OCI-LY1 (cell line): ENCODE data around the gene MFSD11.

Experiments
- H2AFZ ChIP-seq: fragments of 200-600 bp; sonication (generic), shearing (Covaris generic); 2 replicates; pipeline ENCODE4 v1.6.0; 2014; ENCODE audit warnings: antibody characterized with exemption, mild to moderate bottlenecking, low read length
- H3F3A ChIP-seq: fragments of 200-600 bp; sonication (generic), shearing (Covaris generic); 2 replicates; pipeline ENCODE4 v1.6.0; 2014; ENCODE audit warnings: mild to moderate bottlenecking, antibody characterized with exemption, low read length, moderate library complexity; ENCODE audit not compliant: insufficient read depth
- H3K27ac ChIP-seq: fragments of 200-600 bp; sonication (generic); 2 replicates; pipeline ENCODE4 v1.5.1; 2014; ENCODE audit warnings: low read length, mixed run types, mild to moderate bottlenecking, low read depth; ENCODE audit not compliant: poor library complexity, severe bottlenecking
- H3K27me3 ChIP-seq: fragments of 200-600 bp; sonication (generic); 2 replicates; pipeline ENCODE4 v1.6.0; 2014; ENCODE audit warnings: antibody characterized with exemption, mild to moderate bottlenecking, low read length, moderate library complexity; ENCODE audit not compliant: insufficient read depth
- H3K36me3 ChIP-seq: fragments of 200-600 bp; sonication (generic); 2 replicates; pipeline ENCODE4 v1.6.1; 2014; ENCODE audit warnings: mild to moderate bottlenecking, antibody characterized with exemption, low read length, moderate library complexity, mixed read lengths; ENCODE audit not compliant: insufficient read depth
- H3K4me1 ChIP-seq: fragments of 200-600 bp; sonication (generic); 2 replicates; pipeline ENCODE4 v1.5.1; 2014; ENCODE audit warnings: mild to moderate bottlenecking, low read length, moderate library complexity; ENCODE audit not compliant: insufficient read depth, severe bottlenecking
- H3K4me2 ChIP-seq: fragments of 200-600 bp; sonication (generic), shearing (Covaris generic); 2 replicates; pipeline ENCODE4 v1.6.1; 2014; ENCODE audit warnings: low read length
- H3K4me3 ChIP-seq: fragments of 200-600 bp; sonication (generic); 2 replicates; pipeline ENCODE4 v1.5.1; 2014; ENCODE audit warnings: low read length, low read depth, mild to moderate bottlenecking, mixed read lengths; ENCODE audit not compliant: poor library complexity, severe bottlenecking
- H3K79me2 ChIP-seq: fragments of 200-600 bp; shearing (Covaris generic); 2 replicates; pipeline ENCODE4 v1.6.1; 2016; ENCODE audit warnings: mixed run types, low read length, mixed read lengths; ENCODE audit not compliant: insufficient read depth
- H3K9ac ChIP-seq: fragments of 200-600 bp; sonication (generic), shearing (Covaris generic); 2 replicates; pipeline ENCODE4 v1.6.1; 2014; ENCODE audit warnings: mild to moderate bottlenecking, low read length, mixed read lengths
- H3K9me2 ChIP-seq: fragments of 200-600 bp; sonication (generic), shearing (Covaris generic); 2 replicates; pipeline ENCODE4 v1.6.1; 2014; ENCODE audit warnings: low read depth, mild to moderate bottlenecking, low read length, mixed read lengths
- H3K9me3 ChIP-seq: fragments of 200-600 bp; shearing (Covaris generic); 2 replicates; pipeline ENCODE4 v1.6.1; 2014; ENCODE audit warnings: low read length, mixed read lengths
- H4K20me1 ChIP-seq: fragments of 200-600 bp; sonication (generic), shearing (Covaris generic); 2 replicates; pipeline ENCODE4 v1.6.0; 2016; ENCODE audit warnings: mild to moderate bottlenecking, low read length; ENCODE audit not compliant: insufficient read depth
- EZH2 ChIP-seq: fragments of 200-600 bp; sonication (generic), shearing (Covaris generic); IDR thresholded peaks from 2 replicates; pipeline ENCODE4 v1.8.0; 2017; ENCODE audit warnings: borderline replicate concordance, mixed run types, mild to moderate bottlenecking, antibody characterized with exemption, low read length, moderate library complexity, mixed read lengths
- TF ChIP-seq, protein P1 (sequence below): fragments of 200-600 bp; sonication (generic), shearing (Covaris generic); IDR thresholded peaks from 2 replicates; pipeline ENCODE4 v1.5.1; 2017; ENCODE audit warnings: mild to moderate bottlenecking, antibody characterized with exemption, low read length, moderate library complexity, mixed read lengths

The MFSD11 gene

DNA sequence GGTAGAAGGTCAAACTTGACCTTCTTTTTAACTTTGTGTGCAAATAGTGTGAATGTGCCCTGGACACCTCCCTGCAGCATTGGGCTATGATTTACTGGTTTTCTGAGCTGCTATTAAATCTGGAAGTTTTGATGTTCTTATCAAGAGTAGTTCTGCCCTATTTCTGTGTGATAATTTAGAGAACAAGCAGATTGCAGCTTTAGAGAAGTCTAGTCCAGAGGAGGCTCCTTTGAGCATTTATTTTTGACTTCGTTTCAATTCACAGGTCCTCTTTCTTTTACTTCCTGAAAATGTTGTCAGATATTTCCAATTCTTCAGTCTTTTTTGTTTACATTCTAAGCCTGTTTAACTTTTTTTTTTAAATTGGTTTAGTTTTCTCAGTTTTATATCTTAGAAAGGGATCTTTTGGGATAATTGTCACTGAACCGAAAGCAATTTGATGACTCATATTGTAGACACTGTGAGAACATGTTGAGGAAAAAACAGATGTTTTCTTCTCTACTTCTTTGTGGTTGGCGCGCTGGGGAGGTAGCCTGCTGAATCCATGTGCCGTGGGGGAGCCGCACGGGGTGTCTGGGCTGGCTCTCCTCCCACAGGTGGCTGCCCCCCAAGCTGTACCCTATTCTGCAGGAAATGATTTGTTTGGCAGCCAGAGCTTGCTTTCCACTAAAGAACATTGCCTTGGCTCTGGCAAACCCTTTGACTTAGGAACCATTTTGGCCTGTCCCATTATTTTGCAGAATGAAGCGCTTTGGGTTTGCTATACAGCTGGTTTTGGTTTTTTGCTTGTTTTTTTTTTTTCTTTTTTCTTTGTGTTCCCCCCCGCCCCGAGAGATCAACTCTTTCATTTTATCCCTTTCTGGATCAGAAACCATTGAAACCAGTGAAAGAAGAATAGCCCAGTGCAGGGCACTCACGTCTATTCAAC lies 53.4 kb downstream of the MFSD11 start:
- H3K27me3 ChIP-seq: no peaks in the 10 kb centered on the region
- H3K27ac ChIP-seq: peak overlapping the region; percentile 83
- H3K9me3 ChIP-seq: no peaks in the 10 kb centered on the region
- no peaks in the 10 kb centered on the region for H3F3A ChIP-seq
- no peaks in the 10 kb centered on the region for H3K9me2 ChIP-seq
- H4K20me1 ChIP-seq: no peaks in the 10 kb centered on the region
- H3K4me1 ChIP-seq: peaks cover 23% of the 10 kb centered on the region
- H3K4me3 ChIP-seq: peak overlapping the region; percentile 5
- no peak overlapping the region for H2AFZ ChIP-seq
- peak overlapping the region; percentile 26 for H3K4me2 ChIP-seq
- TF ChIP-seq EZH2: no peak
- TF ChIP-seq, protein P1, sequence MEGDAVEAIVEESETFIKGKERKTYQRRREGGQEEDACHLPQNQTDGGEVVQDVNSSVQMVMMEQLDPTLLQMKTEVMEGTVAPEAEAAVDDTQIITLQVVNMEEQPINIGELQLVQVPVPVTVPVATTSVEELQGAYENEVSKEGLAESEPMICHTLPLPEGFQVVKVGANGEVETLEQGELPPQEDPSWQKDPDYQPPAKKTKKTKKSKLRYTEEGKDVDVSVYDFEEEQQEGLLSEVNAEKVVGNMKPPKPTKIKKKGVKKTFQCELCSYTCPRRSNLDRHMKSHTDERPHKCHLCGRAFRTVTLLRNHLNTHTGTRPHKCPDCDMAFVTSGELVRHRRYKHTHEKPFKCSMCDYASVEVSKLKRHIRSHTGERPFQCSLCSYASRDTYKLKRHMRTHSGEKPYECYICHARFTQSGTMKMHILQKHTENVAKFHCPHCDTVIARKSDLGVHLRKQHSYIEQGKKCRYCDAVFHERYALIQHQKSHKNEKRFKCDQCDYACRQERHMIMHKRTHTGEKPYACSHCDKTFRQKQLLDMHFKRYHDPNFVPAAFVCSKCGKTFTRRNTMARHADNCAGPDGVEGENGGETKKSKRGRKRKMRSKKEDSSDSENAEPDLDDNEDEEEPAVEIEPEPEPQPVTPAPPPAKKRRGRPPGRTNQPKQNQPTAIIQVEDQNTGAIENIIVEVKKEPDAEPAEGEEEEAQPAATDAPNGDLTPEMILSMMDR: no peak
- peak overlapping the region; percentile 22 for H3K9ac ChIP-seq
- no peaks in the 10 kb centered on the region for H3K79me2 ChIP-seq
- no peaks in the 10 kb centered on the region for H3K36me3 ChIP-seq

DNA sequence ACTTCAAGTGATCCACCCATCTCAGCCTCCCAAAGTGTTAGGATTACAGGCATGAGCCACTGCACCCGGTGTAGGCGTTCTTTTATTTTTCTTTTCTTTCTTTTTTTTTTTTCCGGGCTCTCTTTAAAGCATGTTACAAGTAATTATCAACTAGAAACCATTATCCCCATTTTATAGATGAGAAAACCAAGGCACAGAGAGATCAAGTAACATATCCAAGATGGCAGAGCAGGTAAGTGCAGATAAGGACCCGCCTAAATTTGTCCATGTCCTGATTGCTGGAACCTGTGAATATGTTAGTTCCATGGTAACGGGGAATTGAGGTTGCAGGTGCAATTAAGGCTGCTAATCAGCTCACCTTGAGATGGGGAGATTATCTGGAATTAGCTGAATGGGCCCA lies 54.4 kb downstream of the MFSD11 start:
- Histone ChIP-seq H3K27me3 (no peaks in the 10 kb centered on the region), H3K9me3 (no peaks in the 10 kb centered on the region), H3K79me2 (no peaks in the 10 kb centered on the region), H3K36me3 (no peaks in the 10 kb centered on the region; the same call in 1 of the 2 replicates), H3K9me2 (no peaks in the 10 kb centered on the region), H3K27ac (no peak overlapping the region), H3K4me3 (no peak overlapping the region), H3K4me2 (no peak overlapping the region), H2AFZ (no peak overlapping the region), H3K4me1 (peaks cover 23% of the 10 kb centered on the region), H4K20me1 (no peaks in the 10 kb centered on the region), H3K9ac (no peak overlapping the region), H3F3A (no peaks in the 10 kb centered on the region)
- TF ChIP-seq, protein P1: no peak
- no peak for TF ChIP-seq EZH2

DNA sequence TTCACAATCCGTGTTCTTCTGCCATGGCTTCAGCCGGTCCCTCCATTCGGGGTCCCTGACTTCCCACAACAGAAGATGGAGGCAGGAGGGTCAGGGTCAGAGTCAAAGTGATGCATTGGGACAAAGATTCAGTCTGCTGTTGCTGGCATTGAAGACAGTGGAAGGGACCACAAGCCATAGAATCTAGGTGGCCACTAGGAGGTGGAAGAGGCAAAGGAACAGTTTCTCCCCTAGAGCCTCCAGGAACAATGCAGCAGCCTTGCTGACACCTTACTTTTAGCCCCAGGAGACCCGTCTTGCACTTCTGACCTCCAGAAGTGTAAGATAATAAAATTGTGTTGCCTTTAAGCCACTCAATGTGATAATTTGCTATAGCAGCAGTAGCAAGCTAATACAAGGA lies 55.9 kb downstream of the MFSD11 start:
- no peak overlapping the region for H2AFZ ChIP-seq
- H3F3A ChIP-seq: no peaks in the 10 kb centered on the region
- H3K27me3 ChIP-seq: no peaks in the 10 kb centered on the region
- TF ChIP-seq, protein P1: peak; percentile 45
- no peak for TF ChIP-seq EZH2
- no peak overlapping the region for H3K27ac ChIP-seq
- no peak overlapping the region for H3K4me2 ChIP-seq
- H3K36me3 ChIP-seq: no peaks in the 10 kb centered on the region; the same call in 1 of the 2 replicates
- no peaks in the 10 kb centered on the region for H3K9me2 ChIP-seq
- no peaks in the 10 kb centered on the region for H3K79me2 ChIP-seq
- H4K20me1 ChIP-seq: no peaks in the 10 kb centered on the region
- H3K4me1 ChIP-seq: peaks cover 15% of the 10 kb centered on the region
- H3K9me3 ChIP-seq: no peaks in the 10 kb centered on the region
- H3K9ac ChIP-seq: no peak overlapping the region
- no peak overlapping the region for H3K4me3 ChIP-seq
